H1 (cell line): ENCODE data around the gene CDKN2B-AS1. TPM values are rescaled to one million over a fixed set of nuclear protein-coding genes. Genes with fewer than 3 reads are reported as not detected.

Experiments used
- CTCF ChIA-PET: fragments of 300-600 bp; sonication (Branson Sonifier 250); formaldehyde crosslinking; loops from one replicate; lab custom pipeline; 2021; ENCODE audit not compliant: partially characterized antibody; lab: Charles Lee
- POLR2A ChIA-PET: fragments of 300-600 bp; sonication (Branson Sonifier 250); formaldehyde crosslinking; loops from one replicate; lab custom pipeline; 2021; ENCODE audit warnings: inconsistent platforms; ENCODE audit not compliant: partially characterized antibody; lab: Charles Lee
- DNase-seq, 2 experiments: peaks; one replicate each; pipeline versions ENCODE4 v3.0.0 to v3.0.0-alpha.2; 2010 to 2022; ENCODE audit warnings: low spot score in 2 of 2, low read depth in 1 of 2, mixed read lengths in 1 of 2
- FAIRE-seq: peaks from 2 replicates; lab custom pipeline; 2011; peaks lifted over from hg19 to GRCh38; lab: Jason Lieb, UNC
- H2AFZ ChIP-seq: 2 replicates; pipeline ENCODE4 v1.8.1; 2012; ENCODE audit warnings: low read length, inconsistent platforms
- H2AK5ac ChIP-seq: 2 replicates; pipeline ENCODE4 v1.6.1; 2013; ENCODE audit warnings: low read depth, low read length
- H2BK120ac ChIP-seq: replicated peaks from 2 replicates; pipeline ENCODE3; 2013; ENCODE audit warnings: low read depth, low read length, inconsistent platforms
- H2BK12ac ChIP-seq: 2 replicates; pipeline ENCODE4 v1.6.1; 2013; ENCODE audit warnings: low read depth, low read length
- H2BK15ac ChIP-seq: 2 replicates; pipeline ENCODE4 v1.6.1; 2013; ENCODE audit warnings: low read length
- H2BK20ac ChIP-seq: 2 replicates; pipeline ENCODE4 v1.6.1; 2013; ENCODE audit warnings: low read length
- H2BK5ac ChIP-seq: 2 replicates; pipeline ENCODE4 v1.6.1; 2013; ENCODE audit warnings: low read depth, low read length
- H3K14ac ChIP-seq: 2 replicates; pipeline ENCODE4 v1.6.1; 2013; ENCODE audit warnings: inconsistent platforms; ENCODE audit not compliant: insufficient read length
- H3K18ac ChIP-seq: 2 replicates; pipeline ENCODE4 v1.6.1; 2013; ENCODE audit warnings: low read length; ENCODE audit errors: extremely low read depth
- H3K23ac ChIP-seq: 2 replicates; pipeline ENCODE4 v1.6.1; 2013; ENCODE audit warnings: inconsistent platforms; ENCODE audit not compliant: insufficient read length
- H3K23me2 ChIP-seq: 2 replicates; pipeline ENCODE4 v1.6.1; 2013; ENCODE audit warnings: low read depth, low read length
- H3K27ac ChIP-seq: 2 replicates; pipeline ENCODE4 v1.6.1; 2011; ENCODE audit warnings: low read depth, low read length, inconsistent platforms
- H3K27me3 ChIP-seq, 4 experiments: replicated peaks in 1 of 4; 1 replicate in 1 of 4; 2 replicates in 3 of 4; pipeline versions ENCODE4 v1.6.1 to v1.8.1; 2011 to 2013; ENCODE audit warnings: low read length in 3 of 4, mild to moderate bottlenecking in 3 of 4, inconsistent platforms in 2 of 4, mixed read lengths in 2 of 4, moderate library complexity in 1 of 4; ENCODE audit not compliant: control insufficient read depth in 3 of 4, insufficient read depth in 3 of 4; ENCODE audit errors: extremely low read depth in 1 of 4
- H3K36me3 ChIP-seq, 4 experiments: 2 replicates each; pipeline versions ENCODE4 v1.6.1 to v1.8.1; 2011 to 2013; ENCODE audit warnings: mild to moderate bottlenecking in 4 of 4, low read length in 3 of 4, moderate library complexity in 2 of 4, control low read depth in 1 of 4, inconsistent platforms in 1 of 4; ENCODE audit not compliant: insufficient read depth in 4 of 4, control insufficient read depth in 2 of 4
- H3K4ac ChIP-seq: replicated peaks from 2 replicates; pipeline ENCODE3; 2013; ENCODE audit warnings: low read length, low read depth, mixed read lengths, inconsistent platforms; ENCODE audit not compliant: insufficient read length
- H3K4me1 ChIP-seq, 4 experiments: replicated peaks in 1 of 4; 1 replicate in 1 of 4; 2 replicates in 3 of 4; pipeline versions ENCODE4 v1.6.1 to v1.8.1; 2011 to 2013; ENCODE audit warnings: low read length in 3 of 4, inconsistent platforms in 2 of 4, mixed read lengths in 1 of 4; ENCODE audit not compliant: insufficient read depth in 4 of 4, control insufficient read depth in 3 of 4
- H3K4me2 ChIP-seq, 2 experiments: 2 replicates each; pipeline versions ENCODE4 v1.6.1 to v1.8.1; 2011 to 2013; ENCODE audit warnings: low read depth in 2 of 2, low read length in 2 of 2, control low read depth in 1 of 2, inconsistent platforms in 1 of 2, mild to moderate bottlenecking in 1 of 2; ENCODE audit not compliant: insufficient read depth in 1 of 2
- H3K4me3 ChIP-seq, 4 experiments: fragments of 200-600, 300-600 bp in 1 of 4; sonication (generic), shearing (Covaris generic), sonication (Bioruptor Twin) in 1 of 4; 2 replicates each; pipeline versions ENCODE4 v1.5.1 to v1.8.1; 2011 to 2016; ENCODE audit warnings: low read length in 4 of 4, low read depth in 3 of 4, control low read depth in 2 of 4, inconsistent platforms in 2 of 4, mild to moderate bottlenecking in 2 of 4, mixed read lengths in 1 of 4, moderate library complexity in 1 of 4; ENCODE audit not compliant: insufficient read depth in 2 of 4; ENCODE audit errors: extremely low read depth in 1 of 4
- H3K56ac ChIP-seq: replicated peaks from 2 replicates; pipeline ENCODE3; 2013; ENCODE audit warnings: low read depth, mild to moderate bottlenecking, mixed read lengths, low read length, inconsistent platforms; ENCODE audit not compliant: insufficient read length
- H3K79me1 ChIP-seq: 2 replicates; pipeline ENCODE4 v1.6.1; 2013; ENCODE audit warnings: low read depth, low read length, control low read depth
- H3K79me2 ChIP-seq, 2 experiments: 2 replicates each; pipeline versions ENCODE4 v1.6.1 to v1.8.1; 2012 to 2013; ENCODE audit warnings: low read length in 2 of 2, mild to moderate bottlenecking in 2 of 2, inconsistent platforms in 1 of 2; ENCODE audit not compliant: insufficient read depth in 2 of 2, control insufficient read depth in 1 of 2
- H3K9ac ChIP-seq, 4 experiments: replicated peaks in 1 of 4; 1 replicate in 1 of 4; 2 replicates in 3 of 4; pipeline versions ENCODE4 v1.6.1 to v1.8.1; 2011 to 2013; ENCODE audit warnings: low read depth in 3 of 4, low read length in 3 of 4, control low read depth in 2 of 4, mild to moderate bottlenecking in 2 of 4, moderate library complexity in 2 of 4, inconsistent platforms in 1 of 4; ENCODE audit errors: extremely low read depth in 1 of 4
- H3K9me3 ChIP-seq, 2 experiments: 2 replicates each; pipeline versions ENCODE4 v1.6.1 to v1.8.1; 2012 to 2013; ENCODE audit warnings: mild to moderate bottlenecking in 2 of 2, moderate library complexity in 2 of 2, control low read depth in 1 of 2, inconsistent platforms in 1 of 2, low read depth in 1 of 2, low read length in 1 of 2, mixed read lengths in 1 of 2; ENCODE audit not compliant: insufficient read depth in 2 of 2
- H4K20me1 ChIP-seq, 2 experiments: replicated peaks in 1 of 2; 2 replicates each; pipeline versions ENCODE3 to v1.8.1; 2011 to 2013; ENCODE audit warnings: inconsistent platforms in 2 of 2, low read length in 2 of 2, mild to moderate bottlenecking in 1 of 2; ENCODE audit not compliant: insufficient read depth in 2 of 2, control insufficient read depth in 1 of 2
- H4K5ac ChIP-seq: 2 replicates; pipeline ENCODE4 v1.6.1; 2013; ENCODE audit warnings: low read length, low read depth, mixed read lengths, inconsistent platforms; ENCODE audit not compliant: insufficient read length
- H4K8ac ChIP-seq: 2 replicates; pipeline ENCODE4 v1.8.0; 2013; ENCODE audit warnings: mild to moderate bottlenecking, moderate library complexity, low read length, inconsistent platforms; ENCODE audit not compliant: insufficient read depth; ENCODE audit errors: extremely low read depth
- H4K91ac ChIP-seq: replicated peaks from 2 replicates; pipeline ENCODE3; 2013; ENCODE audit warnings: low read length, mixed read lengths, inconsistent platforms; ENCODE audit not compliant: insufficient read length
- CBX5 ChIP-seq: fragments of 300-800, 300-1000 bp; sonication (generic); IDR thresholded peaks from 2 replicates; pipeline ENCODE4 v1.7.1; 2016; ENCODE audit warnings: antibody characterized with exemption, low read length, low read depth
- CHD2 ChIP-seq: IDR thresholded peaks from 2 replicates; pipeline ENCODE4 v1.6.1; 2012; ENCODE audit warnings: low read length, improper control_type of control experiment
- CTCF ChIP-seq, 3 experiments: IDR thresholded peaks; 1 replicate in 2 of 3; 2 replicates in 1 of 3; pipeline versions ENCODE4 v1.5.1 to v1.6.1; 2011; ENCODE audit warnings: low read length in 3 of 3, mild to moderate bottlenecking in 3 of 3, inconsistent platforms in 2 of 3, low read depth in 1 of 3, moderate library complexity in 1 of 3; ENCODE audit not compliant: insufficient read depth in 1 of 3; ENCODE audit errors: control extremely low read depth in 1 of 3
- GTF2F1 ChIP-seq: IDR thresholded peaks from 2 replicates; pipeline ENCODE4 v1.6.1; 2012; ENCODE audit warnings: low read depth, low read length, improper control_type of control experiment, borderline replicate concordance
- NANOG ChIP-seq: IDR thresholded peaks from 2 replicates; pipeline ENCODE4 v1.6.1; 2011; ENCODE audit warnings: low read length, low read depth, mild to moderate bottlenecking, inconsistent platforms; ENCODE audit not compliant: insufficient read depth, poor library complexity, severe bottlenecking
- PHF8 ChIP-seq: fragments of 200-600 bp; sonication (generic); conservative IDR thresholded peaks from 2 replicates; pipeline ENCODE4 v1.7.1; 2012; ENCODE audit warnings: low read depth, mild to moderate bottlenecking, inconsistent platforms, low read length, moderate library complexity
- POLR2A ChIP-seq, 2 experiments: IDR thresholded peaks; 1 replicate in 1 of 2; 2 replicates in 1 of 2; pipeline ENCODE4 v1.6.1; 2011; ENCODE audit warnings: low read depth in 2 of 2, low read length in 2 of 2, mild to moderate bottlenecking in 2 of 2; ENCODE audit errors: control extremely low read depth in 1 of 2
- RFX5 ChIP-seq: IDR thresholded peaks from 2 replicates; pipeline ENCODE4 v1.6.1; 2011; ENCODE audit warnings: low read depth, low read length, improper control_type of control experiment, borderline replicate concordance
- SAP30 ChIP-seq: fragments of 300-600 bp; sonication (generic); IDR thresholded peaks from 2 replicates; pipeline ENCODE4 v1.7.1; 2012; ENCODE audit warnings: low read length, moderate library complexity, mild to moderate bottlenecking, inconsistent platforms; ENCODE audit not compliant: insufficient read depth, insufficient replicate concordance
- SIN3A ChIP-seq, 2 experiments: IDR thresholded peaks in 1 of 2; conservative IDR thresholded peaks in 1 of 2; 2 replicates each; pipeline ENCODE4 v1.6.1; 2011 to 2012; ENCODE audit warnings: low read length in 2 of 2, improper control_type of control experiment in 1 of 2, low read depth in 1 of 2, mild to moderate bottlenecking in 1 of 2
- SIRT6 ChIP-seq: IDR thresholded peaks from one replicate; pipeline ENCODE4 v1.7.1; 2012; ENCODE audit warnings: low read length, inconsistent platforms
- SP1 ChIP-seq: IDR thresholded peaks from 2 replicates; pipeline ENCODE4 v1.6.1; 2011; ENCODE audit warnings: low read depth, low read length
- TCF12 ChIP-seq: IDR thresholded peaks from 2 replicates; pipeline ENCODE4 v1.6.1; 2011; ENCODE audit warnings: low read depth, mild to moderate bottlenecking, low read length
- YY1 ChIP-seq: IDR thresholded peaks from 2 replicates; pipeline ENCODE4 v1.6.1; 2011; ENCODE audit warnings: low read depth, mild to moderate bottlenecking, low read length
- polyA plus RNA-seq, 7 experiments: library from polyadenylated mRNA; depleted of rRNA in 3 of 7; stranded (reverse) in 5 of 7; unstranded in 2 of 7; fragments of >200 nt in 5 of 7; fragments of 200-250 nt in 2 of 7; gene quantifications; 1 replicate in 5 of 7; 2 replicates in 1 of 7; 4 replicates in 1 of 7; pipeline versions ENCODE4 v1.2.1 to v1.2.3, GENCODE V29; 2011 to 2013; ENCODE audit warnings: missing spikeins in 2 of 7, mixed read lengths in 2 of 7
- total RNA-seq: library from RNA; stranded (reverse); fragmentation: NEBNext Ultra II Directional; extraction: Animal tissue kit (Norgen Biotek cat#: 25700); gene quantifications from 2 replicates; pipeline ENCODE4 v1.2.1, GENCODE V29; 2021

The CDKN2B-AS1 gene
- total and polyA plus RNA-seq, 2 of the 8 experiments (the other 6 are each of a cell fraction or from before 2014, with no cell fraction given) = not detected

GRCh38 chr9:22131817-22132216 is 137.2 kb downstream of the CDKN2B-AS1 start:
- no peaks in the 10 kb centered on the region for H3K4me1 ChIP-seq
- no peak overlapping the region for H4K91ac ChIP-seq
- no peak overlapping the region for H2BK15ac ChIP-seq
- no peak overlapping the region for H3K23ac ChIP-seq
- no peak overlapping the region for H2BK20ac ChIP-seq
- H4K5ac ChIP-seq = no peak overlapping the region
- H2BK12ac ChIP-seq = no peak overlapping the region
- no peaks in the 10 kb centered on the region; a peak in 1 of 7 replicates for H3K27me3 ChIP-seq
- no peak overlapping the region for H3K4me2 ChIP-seq
- H3K4ac ChIP-seq = no peak overlapping the region
- H3K79me1 ChIP-seq = no peaks in the 10 kb centered on the region
- no peaks in the 10 kb centered on the region for H3K36me3 ChIP-seq
- H2AFZ ChIP-seq = no peak overlapping the region
- no peaks in the 10 kb centered on the region for H3K79me2 ChIP-seq
- POLR2A ChIA-PET = no interaction called here
- H4K8ac ChIP-seq = no peak overlapping the region
- no peak overlapping the region for H3K27ac ChIP-seq
- CTCF ChIA-PET = interaction anchor here (1.2 to 4.8 kb wide), 5 partner anchors 13 to 319 kb away, joined by 3 to 27 read pairs (median 4); partner anchors contain the start of gene CDKN2B
- H3K18ac ChIP-seq = no peak overlapping the region
- FAIRE-seq = no peak
- H3K23me2 ChIP-seq = no peaks in the 10 kb centered on the region
- no peak overlapping the region for H3K14ac ChIP-seq
- H2BK120ac ChIP-seq = no peak overlapping the region
- H3K9ac ChIP-seq = no peak overlapping the region
- H3K4me3 ChIP-seq = no peak overlapping the region
- H2BK5ac ChIP-seq = no peak overlapping the region
- no peak overlapping the region for H3K56ac ChIP-seq
- no peaks in the 10 kb centered on the region for H4K20me1 ChIP-seq
- DNase-seq = no peak
- H2AK5ac ChIP-seq = no peak overlapping the region
- no peaks in the 10 kb centered on the region for H3K9me3 ChIP-seq
- TF ChIP-seq SAP30 (no peak), POLR2A (IDR thresholded peaks at IDR 0.05; ENCODE audit: control extremely low read depth in 1 of 2, low read depth in 2 of 2, low read length in 2 of 2) (no peak), YY1 (no peak), TCF12 (no peak), RFX5 (no peak), PHF8 (no peak), GTF2F1 (no peak), CHD2 (no peak), SIN3A (conservative IDR thresholded peaks at IDR 0.05 in 1 of 2, IDR thresholded peaks at IDR 0.05 in 1 of 2; ENCODE audit: low read depth in 1 of 2, low read length in 2 of 2) (no peak), SIRT6 (no peak), SP1 (no peak), NANOG (no peak), CBX5 (no peak), CTCF (IDR thresholded peaks at IDR 0.05; ENCODE audit: control extremely low read depth in 1 of 3, insufficient read depth in 1 of 3, low read depth in 1 of 3, low read length in 3 of 3) (no peak)
